DOHH2 (cell line): ENCODE results near the gene RUNX1.
"Not testable (repeated sequence)": the region's sequence is repeated elsewhere in the genome, so short reads cannot be mapped to it uniquely, and the experiment has no call there.

Experiments
- H3F3A ChIP-seq: fragments of 200-600 bp; sonication (generic), shearing (Covaris generic); 2 replicates; pipeline ENCODE4 v1.6.0; 2016; ENCODE audit warnings: antibody characterized with exemption, mild to moderate bottlenecking; ENCODE audit not compliant: control insufficient read depth, insufficient read depth
- H3K27ac ChIP-seq: fragments of 200-600 bp; sonication (generic); 2 replicates; pipeline ENCODE4 v1.5.1; 2014; ENCODE audit warnings: low read depth, mild to moderate bottlenecking, low read length, moderate library complexity
- H3K27me3 ChIP-seq: fragments of 200-600 bp; sonication (generic); 2 replicates; pipeline ENCODE4 v1.6.1; 2014; ENCODE audit warnings: mild to moderate bottlenecking, low read length, mixed read lengths; ENCODE audit not compliant: control insufficient read depth
- H3K36me3 ChIP-seq: fragments of 200-600 bp; sonication (generic); 2 replicates; pipeline ENCODE4 v1.6.1; 2014; ENCODE audit warnings: mild to moderate bottlenecking, low read length, moderate library complexity, mixed read lengths; ENCODE audit not compliant: control insufficient read depth
- H3K4me1 ChIP-seq: fragments of 200-600 bp; sonication (generic); 2 replicates; pipeline ENCODE4 v1.6.1; 2014; ENCODE audit warnings: mild to moderate bottlenecking, low read length, mixed read lengths; ENCODE audit not compliant: control insufficient read depth
- H3K4me2 ChIP-seq: fragments of 200-600 bp; sonication (generic); 2 replicates; pipeline ENCODE4 v1.6.0; 2014; ENCODE audit warnings: mild to moderate bottlenecking, low read length, moderate library complexity
- H3K4me3 ChIP-seq: fragments of 200-600 bp; sonication (generic); 2 replicates; pipeline ENCODE4 v1.5.1; 2014; ENCODE audit warnings: mild to moderate bottlenecking, low read length, mixed read lengths
- H3K79me2 ChIP-seq: fragments of 200-600 bp; sonication (generic); 2 replicates; pipeline ENCODE4 v1.6.1; 2014; ENCODE audit warnings: mild to moderate bottlenecking, low read length, mixed read lengths; ENCODE audit not compliant: control insufficient read depth
- H3K9me2 ChIP-seq: fragments of 200-600 bp; sonication (generic); replicated peaks from 2 replicates; pipeline ENCODE4 v1.6.1; 2014; ENCODE audit warnings: mild to moderate bottlenecking, low read length, mixed read lengths; ENCODE audit not compliant: control insufficient read depth
- H3K9me3 ChIP-seq: fragments of 200-600 bp; sonication (generic); 2 replicates; pipeline ENCODE4 v1.6.1; 2014; ENCODE audit warnings: antibody characterized with exemption, low read length, mixed read lengths; ENCODE audit not compliant: control insufficient read depth, insufficient read depth
- H4K20me1 ChIP-seq: fragments of 200-600 bp; sonication (generic); 2 replicates; pipeline ENCODE4 v1.6.0; 2014; ENCODE audit warnings: low read depth, mild to moderate bottlenecking, antibody characterized with exemption, low read length, moderate library complexity; ENCODE audit not compliant: control insufficient read depth, insufficient read depth
- EZH2phosphoT487 ChIP-seq: fragments of 200-600 bp; sonication (generic); IDR thresholded peaks from 2 replicates; pipeline ENCODE4 v1.6.1; 2017; ENCODE audit warnings: borderline replicate concordance, mild to moderate bottlenecking, antibody characterized with exemption, low read length, moderate library complexity, mixed read lengths
- TF ChIP-seq, protein P1 (sequence below): fragments of 200-600 bp; sonication (generic); IDR thresholded peaks from one replicate; pipeline ENCODE4 v1.5.1; 2014; ENCODE audit warnings: antibody characterized with exemption, mild to moderate bottlenecking, low read depth, low read length; ENCODE audit not compliant: poor library complexity, severe bottlenecking

The RUNX1 gene

DNA sequence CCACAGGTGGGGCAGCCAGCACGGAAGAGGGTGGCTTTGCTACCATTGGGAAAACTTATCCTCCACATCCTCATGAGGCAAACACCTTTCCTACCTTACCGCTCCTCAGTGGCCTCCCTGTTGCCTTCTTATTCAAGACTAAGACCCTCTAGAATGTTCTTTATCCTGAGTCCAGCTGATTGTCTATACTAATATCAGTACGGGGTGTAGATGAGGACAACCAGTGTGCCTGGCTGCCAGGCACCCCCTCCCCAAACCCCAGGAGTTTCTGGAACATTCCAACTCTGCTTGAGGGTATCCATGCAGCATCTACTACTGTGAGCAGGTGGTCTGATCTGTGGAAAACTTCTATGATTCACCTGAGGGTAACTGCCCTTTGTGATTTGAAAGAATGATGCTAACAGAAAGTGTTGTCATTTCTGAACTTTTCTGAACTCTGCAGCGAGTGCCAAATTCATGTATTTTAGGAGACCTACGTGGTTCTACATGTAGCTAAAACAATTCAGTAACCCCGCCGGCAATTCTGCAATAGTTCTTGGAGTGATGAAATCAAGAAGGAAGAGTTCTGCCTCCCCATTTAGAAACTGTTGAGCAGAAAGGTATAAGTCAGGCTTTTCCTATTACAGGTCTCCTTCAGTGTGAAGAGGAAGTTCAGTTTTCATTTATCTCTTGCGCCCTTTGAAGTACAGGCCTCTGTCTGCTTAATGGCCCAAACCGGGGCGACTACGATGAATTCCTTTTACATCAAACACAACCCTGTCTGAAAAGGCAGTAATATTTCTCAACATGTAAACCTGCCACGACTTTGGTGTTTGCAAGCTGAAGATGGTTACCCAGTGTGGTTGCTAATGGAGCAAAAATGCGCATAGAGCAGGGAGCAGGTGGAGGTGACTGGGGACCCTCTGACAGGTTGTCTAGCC is 80.4 kb downstream of the RUNX1 start:
- peaks cover 92% of the 10 kb centered on the region for H3K79me2 ChIP-seq

GRCh38 chr21:34967509-34968289 is 81.4 kb downstream of the RUNX1 start:
- no peak overlapping the region for H3K4me3 ChIP-seq
- peaks cover 30% of the 10 kb centered on the region; the same call in 1 of the 2 replicates for H4K20me1 ChIP-seq
- TF ChIP-seq, protein P1, sequence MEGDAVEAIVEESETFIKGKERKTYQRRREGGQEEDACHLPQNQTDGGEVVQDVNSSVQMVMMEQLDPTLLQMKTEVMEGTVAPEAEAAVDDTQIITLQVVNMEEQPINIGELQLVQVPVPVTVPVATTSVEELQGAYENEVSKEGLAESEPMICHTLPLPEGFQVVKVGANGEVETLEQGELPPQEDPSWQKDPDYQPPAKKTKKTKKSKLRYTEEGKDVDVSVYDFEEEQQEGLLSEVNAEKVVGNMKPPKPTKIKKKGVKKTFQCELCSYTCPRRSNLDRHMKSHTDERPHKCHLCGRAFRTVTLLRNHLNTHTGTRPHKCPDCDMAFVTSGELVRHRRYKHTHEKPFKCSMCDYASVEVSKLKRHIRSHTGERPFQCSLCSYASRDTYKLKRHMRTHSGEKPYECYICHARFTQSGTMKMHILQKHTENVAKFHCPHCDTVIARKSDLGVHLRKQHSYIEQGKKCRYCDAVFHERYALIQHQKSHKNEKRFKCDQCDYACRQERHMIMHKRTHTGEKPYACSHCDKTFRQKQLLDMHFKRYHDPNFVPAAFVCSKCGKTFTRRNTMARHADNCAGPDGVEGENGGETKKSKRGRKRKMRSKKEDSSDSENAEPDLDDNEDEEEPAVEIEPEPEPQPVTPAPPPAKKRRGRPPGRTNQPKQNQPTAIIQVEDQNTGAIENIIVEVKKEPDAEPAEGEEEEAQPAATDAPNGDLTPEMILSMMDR: no peak
- no peak for TF ChIP-seq EZH2phosphoT487
- H3F3A ChIP-seq: no peaks in the 10 kb centered on the region
- no peaks in the 10 kb centered on the region for H3K9me2 ChIP-seq
- no peak overlapping the region for H3K27ac ChIP-seq
- peaks cover 90% of the 10 kb centered on the region for H3K79me2 ChIP-seq
- 0 out of 2 replicates have a peak, but pooled peaks cover 7% of the 10 kb centered on the region for H3K4me1 ChIP-seq
- no peaks in the 10 kb centered on the region for H3K9me3 ChIP-seq
- H3K27me3 ChIP-seq: no peaks in the 10 kb centered on the region
- no peak overlapping the region for H3K4me2 ChIP-seq
- H3K36me3 ChIP-seq: peaks cover 45% of the 10 kb centered on the region

More for the DNA sequence above, 80.4 kb downstream of the RUNX1 start:
- no peaks in the 10 kb centered on the region for H3F3A ChIP-seq
- peaks cover 33% of the 10 kb centered on the region; the same call in 1 of the 2 replicates for H4K20me1 ChIP-seq
- H3K9me3 ChIP-seq: no peaks in the 10 kb centered on the region
- H3K27me3 ChIP-seq: no peaks in the 10 kb centered on the region
- no peaks in the 10 kb centered on the region for H3K9me2 ChIP-seq
- TF ChIP-seq, protein P1: no peak
- TF ChIP-seq EZH2phosphoT487: no peak
- 0 out of 2 replicates have a peak, but pooled peaks cover 7% of the 10 kb centered on the region for H3K4me1 ChIP-seq
- no peak overlapping the region for H3K4me3 ChIP-seq
- H3K36me3 ChIP-seq: peaks cover 42% of the 10 kb centered on the region
- H3K4me2 ChIP-seq: no peak overlapping the region
- H3K27ac ChIP-seq: no peak overlapping the region

DNA sequence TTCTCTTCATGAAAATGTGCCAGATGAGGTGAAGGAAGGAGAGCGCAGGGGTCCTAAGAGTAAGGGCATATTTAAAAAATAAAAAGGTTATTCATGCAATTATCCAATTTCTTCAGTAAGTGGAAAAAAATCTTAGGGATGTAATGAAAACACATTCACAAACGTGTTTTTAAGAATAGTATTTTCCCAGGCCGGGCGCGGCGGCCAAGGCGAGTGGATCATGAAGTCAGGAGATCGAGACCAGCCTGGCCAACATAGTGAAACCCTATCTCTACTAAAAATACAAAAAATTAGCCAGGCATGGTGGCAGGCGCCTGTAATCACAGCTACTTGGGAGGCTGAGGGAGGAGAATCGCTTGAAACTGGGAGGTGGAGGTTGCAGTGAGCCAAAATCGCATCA is 82.2 kb downstream of the RUNX1 start:
- peaks cover 90% of the 10 kb centered on the region for H3K79me2 ChIP-seq
- H3K36me3 ChIP-seq: peaks cover 45% of the 10 kb centered on the region
- H3F3A ChIP-seq, H3K9me2 ChIP-seq, H3K9me3 ChIP-seq, H3K4me3 ChIP-seq, H3K4me1 ChIP-seq, H3K27ac ChIP-seq, H3K27me3 ChIP-seq, H3K4me2 ChIP-seq: not testable (repeated sequence)
- H4K20me1 ChIP-seq: peaks cover 28% of the 10 kb centered on the region; the same call in 1 of the 2 replicates
